Amygdala (tissue), 56 donors: ENCODE data around the gene C3orf18.
A peak's percentile ranks its signal among the peaks of the same experiment; 100 is the strongest.

Source experiments
- DNase-seq, 56 donors: peaks; one replicate each; lab custom pipeline; 2025; lab: John Stamatoyannopoulos, UW

The C3orf18 gene

DNA sequence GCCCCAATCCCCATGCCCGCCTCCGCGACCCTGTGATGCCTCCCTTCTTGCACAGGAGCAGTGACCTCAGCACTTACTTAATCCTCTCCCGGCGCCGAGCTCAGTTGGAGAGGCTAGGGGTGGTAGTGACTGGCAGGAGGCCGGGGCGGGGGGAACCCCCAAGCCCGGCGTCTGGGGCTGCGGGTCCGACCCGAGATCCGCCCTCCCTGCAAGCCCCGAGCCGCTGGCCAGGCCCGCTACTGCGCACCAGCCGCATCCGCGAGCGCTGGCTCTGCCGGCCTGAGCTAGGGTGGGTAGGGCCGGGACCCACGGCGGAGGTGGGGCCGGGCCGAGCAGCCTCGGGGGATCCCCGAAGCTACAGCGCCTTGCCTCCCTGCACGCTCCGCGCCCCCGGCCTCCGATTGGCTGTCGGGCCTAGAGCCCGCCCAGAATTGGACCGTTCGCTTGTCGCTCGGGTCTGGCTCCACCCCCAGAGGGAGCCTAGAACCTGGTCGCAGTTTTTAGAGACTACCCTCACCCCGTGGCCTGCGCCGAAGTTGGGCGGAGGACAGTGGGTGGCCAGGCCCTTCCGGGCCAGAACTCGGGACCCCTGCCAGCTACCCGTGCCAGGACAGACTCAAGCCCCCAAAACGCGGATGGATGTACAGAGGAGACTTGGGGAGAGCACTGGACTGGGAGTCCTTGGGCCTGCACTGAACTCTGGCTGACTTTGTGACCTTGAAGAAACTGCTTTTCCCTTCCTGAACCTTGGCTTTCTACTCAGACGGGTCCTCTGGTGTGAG lies at the start of gene C3orf18:
Gene C3orf18, minus strand, starts transcription at position 362 of the 782 bp plus-strand sequence. CDS start 2,048 bp downstream, outside the sequence.
- DNase-seq, result peak; percentile 39 to 92 (median 82)

DNA sequence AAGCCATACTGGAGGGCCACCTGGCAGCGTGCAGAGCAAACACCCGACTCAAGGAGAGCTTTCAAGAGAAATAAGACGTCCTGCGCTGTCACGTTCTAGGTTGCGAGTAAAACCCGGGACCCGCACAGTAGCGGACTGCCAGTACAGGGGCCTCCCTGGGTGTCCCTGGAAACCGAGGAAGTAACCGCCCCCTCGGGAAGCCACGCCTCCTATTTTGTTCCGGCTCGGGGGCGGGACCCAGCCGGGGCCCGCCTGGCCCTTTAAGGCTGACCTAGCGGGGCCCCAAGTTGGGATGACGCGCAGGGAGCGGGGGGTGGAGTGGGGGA lies 49.2 kb upstream of the C3orf18 start:
- peak in 55 of 56 donors; percentile 23 to 90 (median 77) for DNase-seq

DNA sequence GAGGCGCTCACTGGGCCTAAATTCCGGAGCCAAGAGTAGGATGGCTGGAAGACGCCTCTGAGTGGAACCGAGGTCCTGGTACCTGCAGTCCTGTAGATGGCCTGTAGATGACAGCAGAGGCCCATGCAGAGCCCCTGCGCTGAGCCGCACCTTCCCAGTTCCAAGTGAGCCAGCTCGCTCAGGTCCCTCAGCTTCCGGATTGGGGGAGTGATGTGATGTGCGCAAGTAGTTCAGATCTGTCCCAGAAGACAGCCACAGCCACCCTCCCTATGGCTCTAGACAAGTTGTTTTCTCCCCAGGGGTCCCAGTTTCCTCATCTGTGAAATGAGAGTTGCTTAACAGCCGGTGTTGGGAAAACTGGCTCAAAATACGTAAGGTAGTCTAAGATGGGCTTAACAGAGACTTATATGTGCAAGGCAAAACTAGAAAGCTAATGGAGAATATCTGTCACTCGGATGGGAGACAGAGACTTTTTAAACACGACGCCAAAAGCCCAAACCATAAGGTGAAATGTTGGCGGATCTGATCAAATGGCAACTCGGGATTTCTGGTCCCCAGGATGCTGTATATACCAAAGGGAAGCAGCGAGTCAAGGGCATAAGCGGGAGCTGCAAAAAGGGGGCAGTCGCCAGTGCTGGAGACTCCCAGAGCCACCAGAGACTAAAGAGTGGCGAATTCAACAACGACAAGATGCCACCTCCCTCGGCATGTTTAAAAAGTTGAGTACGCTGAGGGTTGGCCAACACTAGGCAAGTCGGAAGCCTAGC lies 48.6 kb upstream of the C3orf18 start:
- peak in 55 of 56 donors; percentile 15 to 83 (median 64) for DNase-seq

DNA sequence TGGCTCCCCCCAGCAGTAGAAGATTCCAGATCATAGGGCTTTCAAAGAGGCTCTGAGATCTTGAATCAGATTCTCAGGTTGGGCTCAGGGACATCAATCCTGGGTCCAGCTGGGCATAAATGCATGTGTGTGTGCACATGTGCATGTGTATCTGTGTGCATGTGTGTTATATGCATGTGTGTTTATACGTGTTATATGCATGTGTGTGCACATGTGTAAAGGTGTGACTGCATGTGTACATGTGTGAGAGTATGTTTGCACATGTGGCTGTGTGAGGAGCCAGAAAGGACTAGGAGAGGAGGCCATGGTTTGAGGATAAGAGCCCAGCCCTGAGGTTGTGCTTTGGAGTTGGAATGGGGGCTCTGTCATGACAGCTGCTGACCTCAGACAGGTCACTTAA lies 47.6 kb upstream of the C3orf18 start:
- no peak for DNase-seq

DNA sequence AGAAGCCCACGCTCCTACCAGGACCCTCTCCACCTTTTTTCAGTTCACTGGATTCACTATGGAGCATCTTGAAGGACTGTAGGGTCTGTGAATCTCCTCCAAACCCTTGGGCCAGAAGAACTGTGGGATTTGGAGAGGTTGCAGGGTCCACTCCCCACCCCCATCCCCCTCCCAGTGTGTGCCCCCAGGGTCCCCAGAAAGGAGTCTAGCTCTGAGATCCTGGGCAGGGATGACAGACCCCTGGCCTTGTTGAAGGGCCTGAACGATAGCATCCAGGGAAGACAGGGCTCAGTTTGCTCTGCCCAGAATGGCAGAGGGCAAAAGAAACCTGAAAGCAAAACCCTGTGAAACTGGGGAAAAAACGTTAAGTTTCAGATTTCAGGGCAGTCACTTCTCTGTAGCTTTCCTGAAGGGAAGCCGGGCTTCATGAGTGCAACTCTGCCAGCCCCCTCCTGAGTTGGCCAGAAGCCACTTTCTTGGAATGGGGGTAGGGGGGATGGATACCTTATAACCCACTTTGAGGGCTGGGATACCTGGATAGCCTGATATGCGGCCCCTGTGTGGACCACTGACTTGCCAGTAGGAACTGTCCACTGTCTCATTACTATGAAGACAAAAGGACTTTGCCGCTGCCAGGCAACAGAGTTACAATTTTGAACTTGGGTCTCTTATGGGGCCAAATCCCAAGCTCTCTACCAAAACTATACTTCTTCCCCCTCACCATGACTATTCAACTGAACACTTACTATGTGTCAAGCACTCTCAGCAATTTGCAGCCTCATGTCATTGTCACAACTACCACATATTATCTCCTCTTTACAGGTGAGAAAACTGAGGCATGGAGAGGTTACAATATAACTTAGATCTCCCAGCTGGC lies 45.7 kb upstream of the C3orf18 start:
- no peak for DNase-seq

DNA sequence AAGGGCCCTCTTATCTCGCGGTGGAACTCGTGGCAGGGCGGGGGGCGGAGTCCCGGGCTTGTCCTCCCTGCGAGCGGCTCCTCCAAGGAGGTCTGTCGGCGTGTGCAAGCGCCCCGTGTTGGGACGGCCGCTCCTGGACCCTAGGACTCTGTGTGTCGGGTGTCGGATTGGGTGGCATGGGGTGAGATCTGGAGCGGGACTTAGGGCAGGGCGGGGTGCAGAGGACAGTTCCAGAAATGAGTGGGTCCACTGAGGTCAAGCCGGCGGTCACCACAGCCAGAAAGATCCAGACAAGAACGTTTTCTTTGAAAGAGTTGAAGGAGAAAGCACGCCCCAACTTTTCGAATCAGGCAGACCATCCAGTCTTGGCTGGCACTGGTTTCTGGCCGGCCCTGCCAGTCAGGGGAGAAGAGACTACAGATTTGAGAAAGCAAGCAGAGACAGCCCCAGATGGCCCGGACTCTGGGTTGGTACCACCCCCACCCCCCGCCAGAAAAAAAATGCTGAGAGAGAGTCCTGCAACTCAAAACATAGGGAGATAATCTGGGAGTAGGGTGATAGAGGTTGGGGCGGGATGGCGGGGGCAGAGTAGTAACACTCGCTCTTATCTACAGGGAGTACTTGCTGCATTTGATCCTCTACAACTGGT lies 44.8 kb upstream of the C3orf18 start:
- no peak for DNase-seq

DNA sequence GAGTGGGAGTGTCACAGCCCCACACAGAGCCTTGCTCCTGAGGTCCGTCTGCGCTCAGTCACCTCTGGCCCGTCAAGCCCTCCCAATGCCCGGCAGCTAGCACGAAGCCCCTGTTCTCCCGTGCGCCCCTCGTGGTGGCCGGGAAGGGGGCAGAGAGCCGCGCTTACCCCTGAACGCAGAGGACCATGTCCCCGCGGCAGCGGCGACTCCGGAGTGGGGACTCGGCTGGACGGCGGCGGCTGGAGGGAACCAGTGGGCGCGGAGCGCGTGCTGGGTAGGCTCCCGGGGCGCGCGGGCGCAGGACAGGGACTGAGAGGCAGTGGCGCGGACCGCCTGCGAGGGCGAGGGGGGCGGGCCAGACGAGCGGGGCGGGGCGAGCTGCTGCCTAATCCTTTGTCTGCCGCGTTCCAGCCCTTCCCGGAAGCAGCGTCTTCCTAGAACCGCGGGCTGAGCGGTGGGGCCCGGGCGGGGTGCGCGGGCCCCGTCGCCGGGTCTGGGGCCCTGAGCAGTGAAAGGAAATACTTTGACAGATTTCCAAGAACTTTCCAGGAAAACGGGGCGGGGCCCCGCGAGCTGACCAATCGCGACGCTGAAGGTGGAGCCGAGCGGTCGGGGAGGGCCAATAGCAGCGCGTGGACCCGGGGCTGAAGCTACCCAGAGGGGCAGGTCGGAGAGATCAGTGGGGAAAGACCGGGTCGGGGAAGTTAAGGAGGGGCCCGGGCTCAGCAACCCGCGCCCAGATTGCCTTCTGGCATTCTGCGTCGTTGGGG lies 44.1 kb upstream of the C3orf18 start, which contains the start of gene CISH:
Gene CISH, minus strand, starts transcription at position 311 of the 770 bp plus-strand sequence. Its CDS starts 124 bp downstream, at position 187.
- peak in 54 of 56 donors; percentile 30 to 97 (median 74) for DNase-seq

DNA sequence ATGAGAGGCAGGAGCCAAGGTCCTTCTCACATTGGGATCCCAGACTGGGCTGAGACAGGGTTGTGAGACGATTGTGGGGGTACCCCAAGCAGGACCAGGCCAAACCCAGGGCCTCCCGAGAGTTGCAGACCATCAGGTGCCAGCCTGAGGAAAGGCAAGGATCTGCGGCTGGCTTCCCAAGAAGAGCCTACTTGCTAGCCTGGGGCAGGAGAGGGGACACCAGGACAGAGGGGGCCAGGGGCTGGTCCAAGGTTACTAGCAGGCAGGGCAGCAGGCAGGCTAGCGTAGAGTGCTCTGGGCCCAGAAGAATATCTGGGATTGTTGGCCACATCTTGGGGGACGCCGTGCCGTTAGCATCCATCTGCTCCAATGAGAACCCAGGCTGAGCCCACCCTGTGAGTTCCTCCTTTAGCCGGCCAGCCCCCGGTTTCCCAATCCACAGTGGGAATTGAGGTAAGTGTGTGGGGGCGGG lies 43.5 kb upstream of the C3orf18 start:
- no peak for DNase-seq

DNA sequence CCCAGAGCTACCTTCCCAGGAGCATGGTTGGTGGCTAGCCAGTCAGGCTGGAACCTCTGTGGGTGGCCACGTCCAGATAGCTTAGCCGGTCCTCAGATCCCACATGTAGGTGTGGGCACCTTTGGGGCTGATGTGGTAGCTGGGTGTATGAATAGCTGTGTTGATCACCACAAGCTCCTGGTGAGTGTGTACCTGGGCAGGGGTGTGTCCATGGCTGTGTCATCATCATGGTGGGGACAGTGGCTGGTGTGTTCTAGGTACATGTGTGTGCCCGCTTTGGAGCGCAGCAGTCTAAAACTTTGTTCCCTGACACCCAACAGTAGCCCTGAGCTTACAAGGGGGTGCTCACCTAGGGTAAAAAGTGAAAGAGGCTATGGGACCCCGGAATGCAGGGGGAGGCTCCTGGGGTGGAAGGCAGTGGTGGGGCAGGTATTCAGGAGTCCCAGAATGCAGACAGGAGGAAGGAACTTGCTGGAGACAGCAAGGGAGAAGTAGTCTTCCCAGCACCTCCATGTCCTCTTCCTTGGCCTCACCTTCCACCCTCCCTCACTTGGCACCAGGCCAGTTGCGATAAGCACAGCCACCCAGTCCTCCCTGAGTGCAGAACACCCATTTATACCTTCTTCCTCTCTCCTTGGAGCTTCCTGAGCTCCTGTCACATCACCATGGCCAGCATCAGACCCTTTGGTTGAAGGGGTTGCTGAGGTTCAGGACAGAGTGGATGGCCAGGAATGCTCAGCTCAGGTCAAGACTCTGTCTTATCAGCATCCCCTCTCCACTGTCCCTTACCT lies 42.8 kb upstream of the C3orf18 start:
- no peak for DNase-seq

DNA sequence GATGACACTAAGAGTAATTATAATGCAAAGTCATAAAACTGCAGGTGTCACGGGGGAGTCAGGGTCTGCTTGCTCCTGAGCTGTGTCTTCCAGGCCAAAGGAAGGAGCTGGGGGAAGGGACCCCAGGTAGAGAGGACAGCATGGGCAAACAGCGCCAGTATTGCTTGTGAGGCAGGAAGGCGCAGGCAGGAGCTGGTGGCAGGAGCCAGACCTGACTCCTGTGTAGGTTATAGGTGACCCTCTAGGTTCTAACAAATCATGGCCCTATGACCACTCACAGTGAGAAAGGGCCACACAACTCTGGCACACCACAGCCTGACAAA lies 42.2 kb upstream of the C3orf18 start:
- no peak for DNase-seq

DNA sequence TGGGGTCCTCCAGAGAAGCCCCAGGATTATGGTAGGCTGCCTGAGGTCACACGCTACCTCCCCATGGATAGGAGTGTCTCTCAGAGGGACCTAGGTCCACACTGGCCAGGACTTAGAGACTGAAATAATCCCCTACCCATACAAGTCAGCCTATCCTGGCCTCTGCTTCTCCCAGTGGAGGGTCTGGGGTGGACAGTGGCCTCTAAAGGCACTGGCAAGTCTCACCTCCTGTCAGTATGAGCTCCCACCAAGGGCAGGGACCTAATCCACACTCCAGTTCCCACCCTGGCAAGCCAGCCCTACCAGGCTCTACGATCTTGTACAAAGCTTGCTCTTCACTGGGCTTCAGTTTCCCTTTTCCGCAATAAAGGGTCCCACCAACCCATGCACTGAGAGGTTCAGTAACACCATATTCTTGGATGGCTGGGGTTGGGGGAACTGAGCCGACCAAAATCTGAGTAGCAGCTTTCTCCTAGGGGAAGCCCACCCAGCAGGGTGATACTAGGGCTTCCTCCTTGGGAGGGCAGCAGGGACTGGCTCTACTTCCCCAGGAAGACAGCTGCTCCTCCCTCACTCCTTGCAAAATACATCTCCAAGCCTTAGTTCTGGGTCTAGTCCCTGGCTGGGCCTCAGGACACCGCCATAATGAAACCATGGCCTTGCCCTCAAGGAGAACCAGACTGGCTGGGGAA lies 41.7 kb upstream of the C3orf18 start:
- no peak for DNase-seq

DNA sequence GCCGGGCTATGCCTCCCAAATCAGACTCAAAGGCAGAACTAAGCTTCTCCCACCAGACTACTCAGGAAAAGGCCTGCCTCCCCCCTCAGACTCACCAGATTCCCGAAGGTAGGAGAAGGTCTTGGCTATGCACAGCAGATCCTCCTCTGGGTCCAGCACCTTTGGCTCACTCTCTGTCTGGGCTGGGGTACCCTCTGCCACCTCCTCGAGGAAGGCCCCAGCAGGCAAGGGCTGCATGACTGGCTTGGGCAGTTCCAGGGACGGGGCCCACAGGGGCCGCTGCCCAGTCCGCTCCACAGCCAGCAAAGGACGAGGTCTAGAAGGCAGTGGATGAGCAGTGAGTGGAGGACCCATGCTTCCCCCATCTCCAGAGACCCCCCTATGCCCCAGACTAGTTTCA lies 40.7 kb upstream of the C3orf18 start:
- no peak for DNase-seq

DNA sequence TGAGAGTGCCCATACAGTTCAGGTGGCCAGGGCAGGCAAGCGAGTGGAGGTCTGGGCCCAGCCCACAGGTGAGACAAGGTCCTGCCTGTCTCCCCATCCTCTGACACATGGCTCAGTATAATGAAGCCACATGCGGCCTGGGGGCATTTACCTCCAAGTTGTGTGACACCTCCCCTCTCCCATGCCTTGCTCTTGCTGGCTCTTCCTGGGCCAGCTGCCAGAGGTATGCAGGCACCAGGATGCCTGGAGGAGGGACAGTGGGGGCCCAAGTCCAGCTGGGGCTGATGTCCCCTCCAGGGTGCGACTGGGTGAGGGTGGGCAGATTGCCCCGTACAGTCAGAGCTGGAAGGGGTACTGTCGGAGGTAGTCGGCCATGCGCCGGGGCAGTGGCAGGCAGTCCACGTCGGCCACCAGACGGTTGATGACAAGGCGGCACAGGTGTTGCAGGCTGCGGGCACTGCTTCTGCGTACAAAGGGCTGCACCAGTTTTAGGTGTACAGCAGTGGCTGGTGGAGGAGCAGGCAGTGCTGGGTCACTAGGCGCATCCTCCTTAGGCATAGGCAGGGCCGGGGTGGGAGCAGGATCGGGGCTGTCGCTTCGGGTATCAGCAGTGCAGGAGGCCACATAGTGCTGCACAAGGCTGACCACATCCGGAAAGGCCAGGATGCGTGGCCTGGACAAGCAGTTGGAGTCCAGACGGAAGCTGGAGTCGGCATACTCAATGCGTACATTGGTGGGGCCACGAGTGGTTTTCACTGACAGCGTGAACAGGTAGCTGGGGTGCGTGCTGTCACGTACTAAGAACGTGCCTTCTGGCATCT lies 39.9 kb upstream of the C3orf18 start:
- DNase-seq, result no peak

DNA sequence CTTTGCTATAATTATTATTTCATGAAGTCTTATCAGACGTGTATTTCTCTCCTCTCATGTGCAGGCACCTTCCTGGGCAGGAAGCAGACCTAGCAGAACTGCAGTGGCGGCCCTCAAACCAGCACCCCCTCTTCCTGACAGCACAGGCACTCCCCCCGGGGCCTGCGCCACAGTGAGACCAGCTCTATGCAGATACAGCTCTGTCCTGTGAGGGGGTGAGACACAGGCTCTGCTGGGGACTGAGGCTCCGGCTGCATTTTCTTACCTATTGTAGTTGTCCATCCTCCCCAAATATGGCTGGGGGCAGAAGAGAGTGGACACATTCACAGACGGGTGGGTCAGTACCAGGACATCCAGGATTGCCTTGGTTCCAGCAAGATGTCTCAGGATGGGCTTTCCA lies 39.0 kb upstream of the C3orf18 start:
- DNase-seq, result no peak

DNA sequence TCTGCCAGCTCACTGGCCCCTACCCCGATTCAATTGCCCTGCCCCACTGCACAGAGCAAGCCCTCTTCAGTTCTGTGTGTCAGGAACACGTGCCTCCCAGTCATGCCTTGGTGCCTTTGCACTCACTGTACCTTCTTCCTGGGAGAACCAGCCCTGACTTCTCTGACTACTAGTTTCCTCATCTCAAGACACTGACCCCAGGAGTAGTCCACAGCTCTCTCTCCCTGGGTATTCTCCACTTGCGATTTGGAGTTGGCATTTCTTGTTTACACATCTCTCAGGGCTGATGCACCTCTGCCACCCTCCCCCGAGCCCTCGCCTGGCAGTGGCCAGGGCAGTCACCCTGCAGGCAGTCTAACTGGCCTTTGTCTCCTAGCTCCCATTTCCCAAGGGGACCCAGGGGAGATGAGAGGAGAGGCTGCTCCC lies 38.4 kb upstream of the C3orf18 start:
- DNase-seq, result no peak

DNA sequence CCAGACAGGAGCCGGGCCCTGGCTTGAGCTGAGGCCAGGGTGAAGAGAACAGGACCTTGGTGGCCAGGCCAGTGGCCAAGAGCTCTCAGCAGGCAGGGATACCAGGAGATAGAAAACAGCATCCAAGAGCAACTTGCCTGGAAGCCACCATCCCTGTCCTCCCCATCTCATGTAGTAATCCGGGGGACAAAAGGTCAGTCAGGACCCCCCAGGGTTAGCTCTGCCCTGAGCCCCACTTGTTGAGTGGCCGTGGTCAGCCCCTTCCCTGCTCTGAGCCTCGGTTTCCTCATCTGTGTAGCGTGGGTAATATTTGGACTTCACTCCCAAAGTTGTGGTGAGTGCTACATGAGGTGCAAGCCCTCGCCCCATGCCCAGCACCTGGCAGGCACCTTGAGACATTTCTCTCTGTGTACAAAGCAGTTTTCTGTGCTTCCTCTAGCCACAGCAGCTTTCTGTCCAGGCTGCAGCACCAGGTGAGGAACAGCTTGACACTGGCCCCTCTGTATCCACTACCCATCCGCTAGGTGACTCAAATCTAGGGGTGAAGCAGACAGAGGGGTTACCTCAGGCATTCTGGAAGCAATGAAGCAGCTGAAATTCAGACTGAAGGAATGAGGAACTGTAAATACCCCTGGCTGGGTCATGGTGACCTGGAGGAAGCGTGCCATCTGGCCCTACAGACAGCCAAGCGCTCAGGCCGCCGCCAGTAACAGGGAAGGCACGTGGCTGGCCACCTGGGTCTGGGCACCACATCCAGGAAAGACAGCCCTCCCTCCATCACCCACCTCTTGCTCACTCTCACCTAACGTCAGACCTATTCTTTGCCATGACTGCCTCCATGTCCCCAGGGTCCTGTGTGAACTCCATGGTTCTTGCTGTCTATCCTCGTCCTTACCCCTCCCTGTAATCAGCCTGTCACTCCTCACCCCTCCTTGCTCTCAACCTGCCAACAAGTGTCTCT lies 37.4 kb upstream of the C3orf18 start:
- DNase-seq, result peak in 1 of 56 donors; percentile 9
